ENCODE measurements around the gene EGFR.

Gene EGFR

GRCh38 chr7:55088107-55088506, 69.3 kb downstream of the EGFR start:
- H2AFZ ChIP-seq (ENCODE audit: low read depth, low read length) = no peak overlapping the region
- peaks cover 26% of the 10 kb centered on the region for H3K4me1 ChIP-seq (ENCODE audit: insufficient read depth, low read length)
- no peaks in the 10 kb centered on the region for H3K27me3 ChIP-seq (ENCODE audit: insufficient read depth, low read length)
- H3K9me3 ChIP-seq (ENCODE audit: low read length) = no peaks in the 10 kb centered on the region
- no peak overlapping the region for H3K4me3 ChIP-seq (ENCODE audit: low read length)
- H3K36me3 ChIP-seq (ENCODE audit: insufficient read depth, low read length) = no peaks in the 10 kb centered on the region

- Histone ChIP-seq H3K36me3 (ENCODE audit: insufficient read depth, low read length) (no peaks in the 10 kb centered on the region), H3K9me3 (ENCODE audit: low read length) (no peaks in the 10 kb centered on the region), H3K4me3 (ENCODE audit: low read length) (no peak overlapping the region), H3K4me1 (ENCODE audit: insufficient read depth, low read length) (peaks cover 26% of the 10 kb centered on the region), H3K27me3 (ENCODE audit: insufficient read depth, low read length) (no peaks in the 10 kb centered on the region), H2AFZ (ENCODE audit: low read depth, low read length) (no peak overlapping the region)
Measured at GRCh38 chr7:55088620-55089019, 69.8 kb downstream of the EGFR start.

- H3K4me3 ChIP-seq (ENCODE audit: low read length) = no peak overlapping the region
- H3K4me1 ChIP-seq (ENCODE audit: insufficient read depth, low read length) = peaks cover 18% of the 10 kb centered on the region
- H2AFZ ChIP-seq (ENCODE audit: low read depth, low read length) = no peak overlapping the region
- H3K27me3 ChIP-seq (ENCODE audit: insufficient read depth, low read length) = no peaks in the 10 kb centered on the region
- no peaks in the 10 kb centered on the region for H3K9me3 ChIP-seq (ENCODE audit: low read length)
- no peaks in the 10 kb centered on the region for H3K36me3 ChIP-seq (ENCODE audit: insufficient read depth, low read length)
Measured at GRCh38 chr7:55092186-55092974, 73.6 kb downstream of the EGFR start.

GRCh38 chr7:55092975-55093373, 74.2 kb downstream of the EGFR start:
- H3K4me3 ChIP-seq (ENCODE audit: low read length) = no peak overlapping the region
- H3K9me3 ChIP-seq (ENCODE audit: low read length) = no peaks in the 10 kb centered on the region
- no peak overlapping the region for H2AFZ ChIP-seq (ENCODE audit: low read depth, low read length)
- H3K4me1 ChIP-seq (ENCODE audit: insufficient read depth, low read length) = peaks cover 18% of the 10 kb centered on the region
- H3K27me3 ChIP-seq (ENCODE audit: insufficient read depth, low read length) = no peaks in the 10 kb centered on the region
- H3K36me3 ChIP-seq (ENCODE audit: insufficient read depth, low read length) = no peaks in the 10 kb centered on the region

GRCh38 chr7:55093674-55094073, 74.9 kb downstream of the EGFR start:
- H3K27me3 ChIP-seq (ENCODE audit: insufficient read depth, low read length) = no peaks in the 10 kb centered on the region

GRCh38 chr7:55094092-55094690, 75.4 kb downstream of the EGFR start:
- Histone ChIP-seq H3K9me3 (ENCODE audit: low read length) (no peaks in the 10 kb centered on the region), H3K4me3 (ENCODE audit: low read length) (no peak overlapping the region), H3K27me3 (ENCODE audit: insufficient read depth, low read length) (no peaks in the 10 kb centered on the region), H3K36me3 (ENCODE audit: insufficient read depth, low read length) (no peaks in the 10 kb centered on the region), H3K4me1 (ENCODE audit: insufficient read depth, low read length) (peaks cover 18% of the 10 kb centered on the region), H2AFZ (ENCODE audit: low read depth, low read length) (no peak overlapping the region)

More at GRCh38 chr7:55093674-55094073, 74.9 kb downstream of the EGFR start:
- Histone ChIP-seq H3K36me3 (ENCODE audit: insufficient read depth, low read length) (no peaks in the 10 kb centered on the region), H2AFZ (ENCODE audit: low read depth, low read length) (no peak overlapping the region), H3K4me1 (ENCODE audit: insufficient read depth, low read length) (peaks cover 18% of the 10 kb centered on the region), H3K9me3 (ENCODE audit: low read length) (no peaks in the 10 kb centered on the region), H3K4me3 (ENCODE audit: low read length) (no peak overlapping the region)

GRCh38 chr7:55095672-55096071, 76.9 kb downstream of the EGFR start:
- Histone ChIP-seq H3K4me3 (ENCODE audit: low read length) (no peak overlapping the region), H3K4me1 (ENCODE audit: insufficient read depth, low read length) (peaks cover 20% of the 10 kb centered on the region), H3K36me3 (ENCODE audit: insufficient read depth, low read length) (no peaks in the 10 kb centered on the region), H3K27me3 (ENCODE audit: insufficient read depth, low read length) (no peaks in the 10 kb centered on the region), H2AFZ (ENCODE audit: low read depth, low read length) (no peak overlapping the region), H3K9me3 (ENCODE audit: low read length) (no peaks in the 10 kb centered on the region)

- peaks cover 14% of the 10 kb centered on the region for H3K4me1 ChIP-seq (ENCODE audit: insufficient read depth, low read length)
- H3K36me3 ChIP-seq (ENCODE audit: insufficient read depth, low read length) = no peaks in the 10 kb centered on the region
Measured at GRCh38 chr7:55096323-55096722, 77.5 kb downstream of the EGFR start.

GRCh38 chr7:55097100-55097499, 78.3 kb downstream of the EGFR start:
- H3K36me3 ChIP-seq (ENCODE audit: insufficient read depth, low read length) = no peaks in the 10 kb centered on the region
- H3K4me3 ChIP-seq (ENCODE audit: low read length) = no peak overlapping the region
- no peaks in the 10 kb centered on the region for H3K9me3 ChIP-seq (ENCODE audit: low read length)
- H3K4me1 ChIP-seq (ENCODE audit: insufficient read depth, low read length) = peaks cover 7% of the 10 kb centered on the region
- H2AFZ ChIP-seq (ENCODE audit: low read depth, low read length) = no peak overlapping the region
- no peaks in the 10 kb centered on the region for H3K27me3 ChIP-seq (ENCODE audit: insufficient read depth, low read length)

More at GRCh38 chr7:55096323-55096722, 77.5 kb downstream of the EGFR start:
- no peaks in the 10 kb centered on the region for H3K9me3 ChIP-seq (ENCODE audit: low read length)
- no peak overlapping the region for H3K4me3 ChIP-seq (ENCODE audit: low read length)
- no peaks in the 10 kb centered on the region for H3K27me3 ChIP-seq (ENCODE audit: insufficient read depth, low read length)
- H2AFZ ChIP-seq (ENCODE audit: low read depth, low read length) = no peak overlapping the region

- no peak overlapping the region for H2AFZ ChIP-seq (ENCODE audit: low read depth, low read length)
- no peak overlapping the region for H3K4me3 ChIP-seq (ENCODE audit: low read length)
- peaks cover 6% of the 10 kb centered on the region for H3K4me1 ChIP-seq (ENCODE audit: insufficient read depth, low read length)
- H3K27me3 ChIP-seq (ENCODE audit: insufficient read depth, low read length) = no peaks in the 10 kb centered on the region
- no peaks in the 10 kb centered on the region for H3K36me3 ChIP-seq (ENCODE audit: insufficient read depth, low read length)
- H3K9me3 ChIP-seq (ENCODE audit: low read length) = no peaks in the 10 kb centered on the region
Measured at GRCh38 chr7:55099066-55099820, 80.4 kb downstream of the EGFR start.

GRCh38 chr7:55099821-55100543, 81.2 kb downstream of the EGFR start:
- peaks cover 6% of the 10 kb centered on the region for H3K4me1 ChIP-seq (ENCODE audit: insufficient read depth, low read length)
- no peaks in the 10 kb centered on the region for H3K9me3 ChIP-seq (ENCODE audit: low read length)
- H3K4me3 ChIP-seq (ENCODE audit: low read length) = no peak overlapping the region
- H3K36me3 ChIP-seq (ENCODE audit: insufficient read depth, low read length) = no peaks in the 10 kb centered on the region
- H3K27me3 ChIP-seq (ENCODE audit: insufficient read depth, low read length) = no peaks in the 10 kb centered on the region
- H2AFZ ChIP-seq (ENCODE audit: low read depth, low read length) = no peak overlapping the region

GRCh38 chr7:55100544-55101327, 81.9 kb downstream of the EGFR start:
- Histone ChIP-seq H3K27me3 (ENCODE audit: insufficient read depth, low read length) (no peaks in the 10 kb centered on the region), H3K4me3 (ENCODE audit: low read length) (no peak overlapping the region), H3K36me3 (ENCODE audit: insufficient read depth, low read length) (no peaks in the 10 kb centered on the region), H3K9me3 (ENCODE audit: low read length) (no peaks in the 10 kb centered on the region), H2AFZ (ENCODE audit: low read depth, low read length) (no peak overlapping the region), H3K4me1 (ENCODE audit: insufficient read depth, low read length) (peaks cover 6% of the 10 kb centered on the region)

Data from neuron (in vitro differentiated cells).